Large intestine (tissue), 3 donors: Measurements from ENCODE around the gene MAPK8IP1. TPM values are rescaled to one million over a fixed set of nuclear protein-coding genes. Genes with fewer than 3 reads are reported as not detected.
"Not testable (repeated sequence)": the region's sequence is repeated elsewhere in the genome, so short reads cannot be mapped to it uniquely, and the experiment has no call there.

ENCODE experiments used
- DNase-seq, 2 donors: peaks; one replicate each; pipeline versions ENCODE4 v3.0.0 to v3.0.0-alpha.2; 2013
- H3K27ac ChIP-seq: one replicate; pipeline ENCODE4 v1.5.1; 2013; ENCODE audit warnings: low read length
- H3K27me3 ChIP-seq: 2 replicates; pipeline ENCODE4 v1.6.1; 2013; ENCODE audit warnings: low read length; ENCODE audit not compliant: control insufficient read depth, insufficient read depth
- H3K36me3 ChIP-seq: 2 replicates; pipeline ENCODE4 v1.6.1; 2013; ENCODE audit warnings: low read length; ENCODE audit not compliant: control insufficient read depth, insufficient read depth
- H3K4me1 ChIP-seq: one replicate; pipeline ENCODE4 v1.6.1; 2013; ENCODE audit warnings: low read length; ENCODE audit not compliant: control insufficient read depth, insufficient read depth
- H3K4me3 ChIP-seq: one replicate; pipeline ENCODE4 v1.5.1; 2013; ENCODE audit warnings: low read length
- H3K9me3 ChIP-seq: one replicate; pipeline ENCODE4 v1.6.1; 2013; ENCODE audit warnings: mild to moderate bottlenecking, low read depth, low read length, moderate library complexity; ENCODE audit not compliant: control insufficient read depth
- WGBS: methylation state at CpG from one replicate; pipeline ENCODE4 v1.1.5; 2013; ENCODE audit warnings: low lambda C conversion rate; ENCODE audit not compliant: insufficient coverage; 5-methylcytosine and 5-hydroxymethylcytosine counted together
- polyA plus RNA-seq: library from polyadenylated mRNA; unstranded; fragments of 120-200 nt; gene quantifications from one replicate; pipeline ENCODE4 v1.2.1, GENCODE V29; 2013

MAPK8IP1 gene
- polyA plus RNA-seq, 1 donor: 9.0 TPM

DNA sequence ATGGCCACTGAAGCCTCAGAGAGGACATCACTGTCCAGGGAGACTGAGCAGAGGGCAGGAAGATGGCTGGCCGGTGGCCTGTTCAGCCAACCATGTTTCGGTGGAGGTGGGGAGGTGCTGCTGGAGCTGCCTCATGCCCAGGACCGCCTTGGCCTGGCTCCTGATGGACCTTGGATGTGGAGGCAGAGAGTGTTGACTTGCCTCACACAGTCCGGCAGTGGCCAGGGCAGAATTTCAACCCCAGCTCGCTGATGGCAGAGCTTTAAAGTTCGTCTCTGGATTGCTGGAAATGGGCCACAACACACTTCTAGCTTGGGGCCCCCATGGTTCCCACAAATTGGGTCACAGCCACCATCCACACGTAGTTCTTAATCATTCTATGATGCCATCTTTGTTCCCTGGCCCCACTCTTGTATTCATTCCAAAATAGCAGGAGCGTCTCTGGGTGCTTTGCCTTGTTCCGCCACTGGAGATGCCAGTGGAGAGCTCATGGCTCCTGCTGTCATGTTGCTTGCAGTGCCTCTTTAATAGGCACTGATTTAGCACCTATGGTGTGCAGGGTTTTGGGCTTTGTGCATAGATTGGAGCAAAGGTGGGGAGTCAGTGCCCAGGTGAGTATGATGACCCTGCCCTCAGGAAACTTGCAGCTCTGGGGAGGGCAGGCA, 5.6 kb downstream of the MAPK8IP1 start:
- no CpG with 5 or more reads among the region's 9 CpGs for WGBS
- Histone ChIP-seq H3K36me3 (no peaks in the 10 kb centered on the region), H3K9me3 (no peaks in the 10 kb centered on the region), H3K4me1 (peaks cover 2% of the 10 kb centered on the region), H3K27ac (no peak overlapping the region), H3K4me3 (no peak overlapping the region), H3K27me3 (peaks cover 27% of the 10 kb centered on the region)
- no peak for DNase-seq

GRCh38 chr11:45892856-45893255, 7.4 kb downstream of the MAPK8IP1 start:
- no peak for DNase-seq
- Histone ChIP-seq H3K36me3 (no peaks in the 10 kb centered on the region), H3K27me3 (peaks cover 27% of the 10 kb centered on the region), H3K27ac (no peak overlapping the region), H3K9me3 (peaks cover 3% of the 10 kb centered on the region), H3K4me3 (no peak overlapping the region), H3K4me1 (no peaks in the 10 kb centered on the region)
- WGBS: no CpG with 5 or more reads among the region's 5 CpGs

DNA sequence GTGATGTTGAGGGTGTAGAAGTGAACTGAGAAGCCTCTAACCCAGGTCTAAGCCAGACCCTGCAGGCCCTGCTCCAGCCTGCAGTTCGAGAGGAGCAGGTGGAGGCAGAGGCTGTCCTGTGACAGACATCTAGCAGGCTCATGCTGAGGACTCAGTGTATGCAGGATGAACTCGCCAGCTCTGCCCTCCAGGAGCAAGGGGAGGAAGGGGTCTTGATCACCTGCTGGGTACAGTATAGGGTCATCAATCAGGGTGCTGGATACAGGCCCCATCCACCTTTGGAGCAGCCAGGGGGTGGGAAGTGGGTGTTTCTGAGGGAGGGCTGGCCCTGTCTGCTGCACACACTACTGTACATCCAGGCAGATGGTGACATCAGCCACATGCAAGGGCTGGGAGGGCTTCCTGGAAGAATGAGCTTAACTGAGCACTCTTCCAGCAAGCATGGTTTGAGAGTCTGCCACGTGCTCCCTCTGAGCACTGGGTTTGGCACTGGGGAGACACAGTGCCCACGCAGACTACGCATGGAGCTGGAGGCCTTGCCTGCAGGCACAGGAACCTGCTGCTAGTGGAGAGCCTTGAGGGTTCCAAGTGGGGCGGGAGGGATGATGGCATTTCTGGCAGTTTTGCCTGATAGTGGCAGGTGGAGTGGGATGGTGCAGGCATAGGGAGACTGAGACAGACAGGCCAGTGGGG, 9.2 kb downstream of the MAPK8IP1 start:
- Histone ChIP-seq H3K4me3 (no peak overlapping the region), H3K9me3 (peaks cover 5% of the 10 kb centered on the region), H3K4me1 (peaks cover 8% of the 10 kb centered on the region), H3K27ac (no peak overlapping the region), H3K27me3 (peaks cover 46% of the 10 kb centered on the region), H3K36me3 (no peaks in the 10 kb centered on the region)
- WGBS: no CpG with 5 or more reads among the region's 6 CpGs
- DNase-seq: no peak

DNA sequence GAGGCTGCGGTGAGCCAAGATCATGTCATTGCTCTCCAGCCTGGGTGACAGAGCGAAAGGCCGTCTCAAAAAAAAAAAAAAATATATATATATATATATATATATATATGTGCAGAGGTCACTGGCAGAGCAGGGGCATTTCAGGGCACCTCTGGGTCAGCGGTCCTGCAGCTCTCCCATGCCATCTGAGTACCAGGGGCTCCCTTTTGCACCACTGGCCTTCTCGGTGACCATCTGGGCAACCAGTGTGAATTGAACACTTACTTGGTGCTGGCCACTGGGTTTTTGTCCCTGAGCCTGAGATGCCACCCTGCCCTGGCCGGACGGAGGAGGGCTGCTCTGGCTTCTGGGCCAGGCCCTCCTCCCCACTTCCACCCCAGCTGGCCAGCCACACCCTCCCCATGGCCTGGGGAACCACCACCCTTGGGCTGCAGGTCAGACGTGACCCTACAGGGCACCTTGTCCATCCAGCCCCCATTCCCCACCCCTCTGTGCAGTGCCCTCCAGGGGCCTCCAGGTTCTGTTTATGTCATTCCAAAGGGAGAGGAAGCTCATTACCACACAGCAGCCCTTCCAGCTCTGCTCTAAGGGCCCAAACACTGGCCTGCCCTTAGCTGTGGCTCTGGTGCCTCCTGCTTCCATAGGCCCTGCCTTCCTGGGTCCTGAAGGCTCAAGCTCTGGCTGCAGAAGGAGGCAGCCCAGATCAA, 10.3 kb downstream of the MAPK8IP1 start:
- no peak overlapping the region for H3K4me3 ChIP-seq
- peaks cover 8% of the 10 kb centered on the region for H3K4me1 ChIP-seq
- no peak overlapping the region for H3K27ac ChIP-seq
- no CpG with 5 or more reads among the region's 8 CpGs for WGBS
- no peaks in the 10 kb centered on the region for H3K36me3 ChIP-seq
- H3K9me3 ChIP-seq: peaks cover 5% of the 10 kb centered on the region
- H3K27me3 ChIP-seq: peaks cover 51% of the 10 kb centered on the region
- DNase-seq: no peak

DNA sequence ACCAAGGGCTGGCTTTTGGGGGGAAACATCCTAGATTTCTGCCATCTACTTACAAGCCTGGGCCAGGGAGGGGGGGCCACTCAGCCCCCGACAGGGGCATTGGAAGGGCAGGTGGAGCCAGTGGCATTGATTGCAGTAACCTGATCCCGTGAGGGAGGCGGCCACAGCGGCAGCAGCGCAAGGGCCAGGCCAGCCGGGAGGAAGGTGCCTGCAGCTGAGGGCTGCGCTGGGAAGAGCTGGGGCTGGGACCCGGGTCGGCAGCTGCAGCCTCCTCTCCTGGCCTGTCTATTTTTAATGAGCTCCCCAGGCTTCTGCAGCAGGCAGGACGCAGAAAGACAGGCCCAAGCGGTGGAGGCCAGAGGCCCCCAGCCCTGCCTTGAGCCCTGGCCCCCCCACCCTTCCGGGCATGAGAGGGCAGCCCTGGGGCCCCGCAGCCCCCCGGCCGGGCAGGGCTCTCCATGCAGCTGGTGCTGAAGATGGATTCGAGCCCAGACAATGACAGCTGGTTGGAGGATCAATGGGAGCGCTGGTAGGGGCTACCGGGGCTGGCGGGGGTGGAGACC, 11.1 kb downstream of the MAPK8IP1 start:
- Histone ChIP-seq H3K27me3 (peaks cover 59% of the 10 kb centered on the region), H3K4me3 (no peak overlapping the region), H3K36me3 (no peaks in the 10 kb centered on the region), H3K27ac (no peak overlapping the region), H3K4me1 (peaks cover 8% of the 10 kb centered on the region), H3K9me3 (peaks cover 5% of the 10 kb centered on the region)
- no peak for DNase-seq
- WGBS: no CpG with 5 or more reads among the region's 19 CpGs

- H3K27ac ChIP-seq: no peak overlapping the region
- DNase-seq: no peak
- H3K9me3 ChIP-seq: peaks cover 5% of the 10 kb centered on the region
- WGBS: no CpG with 5 or more reads among the region's 6 CpGs
- no peak overlapping the region for H3K4me3 ChIP-seq
- no peaks in the 10 kb centered on the region for H3K36me3 ChIP-seq
- H3K4me1 ChIP-seq: peaks cover 8% of the 10 kb centered on the region
- H3K27me3 ChIP-seq: peaks cover 61% of the 10 kb centered on the region
Observed at GRCh38 chr11:45897556-45897955, 12.1 kb downstream of the MAPK8IP1 start.

- Histone ChIP-seq H3K27ac (peak overlapping the region; percentile 62), H3K4me3 (no peak overlapping the region), H3K36me3 (peaks cover 4% of the 10 kb centered on the region), H3K9me3 (peaks cover 5% of the 10 kb centered on the region), H3K27me3 (peaks cover 58% of the 10 kb centered on the region), H3K4me1 (peaks cover 8% of the 10 kb centered on the region)
- WGBS: no CpG with 5 or more reads among the region's 3 CpGs
- no peak for DNase-seq
Observed at GRCh38 chr11:45899086-45899447, 13.6 kb downstream of the MAPK8IP1 start.

- peaks cover 58% of the 10 kb centered on the region for H3K27me3 ChIP-seq
- H3K36me3 ChIP-seq: peaks cover 4% of the 10 kb centered on the region
- WGBS: no CpG with 5 or more reads among the region's 62 CpGs
- peak overlapping the region; percentile 23 for H3K4me3 ChIP-seq
- peaks cover 8% of the 10 kb centered on the region for H3K4me1 ChIP-seq
- peaks cover 5% of the 10 kb centered on the region for H3K9me3 ChIP-seq
- DNase-seq: peak; percentile 76 to 78
- peak overlapping the region; percentile 62 for H3K27ac ChIP-seq
Observed at GRCh38 chr11:45899448-45900174, 14.2 kb downstream of the MAPK8IP1 start.

DNA sequence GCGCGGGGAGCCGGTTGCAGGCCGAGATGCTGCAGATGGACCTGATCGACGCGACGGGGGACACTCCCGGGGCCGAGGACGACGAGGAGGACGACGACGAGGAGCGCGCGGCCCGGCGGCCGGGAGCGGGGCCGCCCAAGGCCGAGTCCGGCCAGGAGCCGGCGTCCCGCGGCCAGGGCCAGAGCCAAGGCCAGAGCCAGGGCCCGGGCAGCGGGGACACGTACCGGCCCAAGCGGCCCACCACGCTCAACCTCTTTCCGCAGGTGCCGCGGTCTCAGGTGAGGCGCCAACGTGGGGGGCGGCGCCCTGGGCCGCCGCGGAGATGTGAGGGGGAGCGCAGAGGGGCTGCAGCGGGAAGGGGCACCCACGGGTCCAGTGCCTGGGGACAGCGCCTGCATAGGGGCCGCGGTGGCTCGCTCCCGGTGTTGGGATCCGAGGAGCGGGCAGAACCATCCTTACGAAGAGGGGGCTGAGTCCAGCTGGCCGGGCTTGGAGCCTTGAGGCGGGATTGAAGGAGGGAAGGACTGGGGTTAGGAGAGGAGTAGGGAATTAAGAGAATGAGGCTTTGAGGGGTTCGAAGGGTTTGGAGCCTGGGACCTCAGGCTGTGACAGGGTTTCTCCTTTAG, 14.8 kb downstream of the MAPK8IP1 start:
- H3K27ac ChIP-seq, DNase-seq, H3K36me3 ChIP-seq, H3K4me1 ChIP-seq, H3K9me3 ChIP-seq: not testable (repeated sequence)
- WGBS: 20% methylated on average over 1 of the region's 59 CpGs
- H3K27me3 ChIP-seq: peaks cover 55% of the 10 kb centered on the region
- peak overlapping the region; percentile 9 for H3K4me3 ChIP-seq
